ENCODE measurements around the gene TRIM43.
"Not testable (repeated sequence)": the region's sequence is repeated elsewhere in the genome, so short reads cannot be mapped to it uniquely, and the experiment has no call there.

DNA sequence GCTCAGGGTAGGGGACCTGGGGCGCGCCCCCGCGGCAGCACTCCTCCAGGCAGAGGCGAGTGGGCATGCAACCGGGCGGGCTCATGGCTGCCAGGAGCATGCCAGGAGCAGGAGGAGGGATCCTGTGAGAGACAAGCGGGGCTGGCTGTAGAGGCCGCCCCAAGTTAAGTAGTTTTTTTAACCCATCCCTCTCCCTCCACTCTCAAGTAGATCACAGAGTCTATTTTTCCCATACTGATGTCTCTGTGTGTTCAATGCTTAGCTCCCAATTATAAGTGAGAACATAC, 49.4 kb downstream of the TRIM43 start:
- TF ChIP-seq, protein P1, sequence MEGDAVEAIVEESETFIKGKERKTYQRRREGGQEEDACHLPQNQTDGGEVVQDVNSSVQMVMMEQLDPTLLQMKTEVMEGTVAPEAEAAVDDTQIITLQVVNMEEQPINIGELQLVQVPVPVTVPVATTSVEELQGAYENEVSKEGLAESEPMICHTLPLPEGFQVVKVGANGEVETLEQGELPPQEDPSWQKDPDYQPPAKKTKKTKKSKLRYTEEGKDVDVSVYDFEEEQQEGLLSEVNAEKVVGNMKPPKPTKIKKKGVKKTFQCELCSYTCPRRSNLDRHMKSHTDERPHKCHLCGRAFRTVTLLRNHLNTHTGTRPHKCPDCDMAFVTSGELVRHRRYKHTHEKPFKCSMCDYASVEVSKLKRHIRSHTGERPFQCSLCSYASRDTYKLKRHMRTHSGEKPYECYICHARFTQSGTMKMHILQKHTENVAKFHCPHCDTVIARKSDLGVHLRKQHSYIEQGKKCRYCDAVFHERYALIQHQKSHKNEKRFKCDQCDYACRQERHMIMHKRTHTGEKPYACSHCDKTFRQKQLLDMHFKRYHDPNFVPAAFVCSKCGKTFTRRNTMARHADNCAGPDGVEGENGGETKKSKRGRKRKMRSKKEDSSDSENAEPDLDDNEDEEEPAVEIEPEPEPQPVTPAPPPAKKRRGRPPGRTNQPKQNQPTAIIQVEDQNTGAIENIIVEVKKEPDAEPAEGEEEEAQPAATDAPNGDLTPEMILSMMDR (IDR thresholded peaks at IDR 0.05; ENCODE audit: low read length) = not testable (repeated sequence)
- TF ChIP-seq EZH2phosphoT487 (IDR thresholded peaks at IDR 0.05; ENCODE audit: low read length); EZH2 (optimal IDR thresholded peaks at IDR 0.05; ENCODE audit: low read depth, low read length): not testable (repeated sequence)

All from MM.1S (cell line).